GM21367 (cell line): ENCODE results near the gene SPATA24.
A peak's percentile ranks its signal among the peaks of the same experiment; 100 is the strongest.
"Not testable (repeated sequence)": the region's sequence is repeated elsewhere in the genome, so short reads cannot be mapped to it uniquely, and the experiment has no call there.

ENCODE experiments used
- ATAC-seq: cut with Tn5 transposase; IDR thresholded peaks from one replicate; pipeline ENCODE4 v1.9.1; 2021; ENCODE audit not compliant: unreplicated experiment

SPATA24 gene, protein sequence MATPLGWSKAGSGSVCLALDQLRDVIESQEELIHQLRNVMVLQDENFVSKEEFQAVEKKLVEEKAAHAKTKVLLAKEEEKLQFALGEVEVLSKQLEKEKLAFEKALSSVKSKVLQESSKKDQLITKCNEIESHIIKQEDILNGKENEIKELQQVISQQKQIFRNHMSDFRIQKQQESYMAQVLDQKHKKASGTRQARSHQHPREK

DNA sequence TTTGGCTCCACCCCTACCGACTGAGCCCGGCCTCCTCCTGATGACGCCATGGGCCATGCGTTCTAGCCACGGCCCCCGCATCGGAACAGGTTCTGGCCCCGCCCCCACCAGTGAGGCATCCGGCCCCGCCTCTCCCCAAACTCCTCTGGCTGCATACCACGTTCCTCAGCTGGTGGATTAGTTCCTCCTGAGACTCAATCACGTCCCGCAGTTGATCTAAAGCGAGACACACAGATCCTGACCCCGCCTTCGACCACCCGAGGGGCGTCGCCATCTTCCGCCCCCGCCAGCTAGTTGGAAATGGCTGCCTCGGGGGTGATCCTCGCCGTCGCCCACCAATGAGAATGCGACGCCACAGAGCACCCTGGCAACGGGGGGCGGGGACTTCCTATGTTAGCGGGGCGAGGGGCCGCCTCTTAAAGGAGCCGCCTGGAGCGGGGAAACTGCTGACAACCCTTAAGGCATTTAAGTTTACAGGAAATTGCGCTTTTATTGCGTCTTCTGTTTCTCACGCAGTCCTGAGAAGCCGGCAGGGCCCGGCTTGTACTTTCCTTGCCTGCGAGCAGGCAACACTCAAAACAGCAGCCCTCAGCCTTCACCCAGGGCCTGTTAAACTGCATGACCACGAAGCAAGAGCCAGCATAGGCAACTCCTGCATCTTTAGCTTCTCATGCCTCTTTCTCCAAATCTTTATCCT is at the start of gene SPATA24:
Gene SPATA24 (minus strand): TSS at position 303 of the 697 bp plus-strand sequence. CDS start 29 bp downstream, at position 274.
- peak; percentile 71 for ATAC-seq

DNA sequence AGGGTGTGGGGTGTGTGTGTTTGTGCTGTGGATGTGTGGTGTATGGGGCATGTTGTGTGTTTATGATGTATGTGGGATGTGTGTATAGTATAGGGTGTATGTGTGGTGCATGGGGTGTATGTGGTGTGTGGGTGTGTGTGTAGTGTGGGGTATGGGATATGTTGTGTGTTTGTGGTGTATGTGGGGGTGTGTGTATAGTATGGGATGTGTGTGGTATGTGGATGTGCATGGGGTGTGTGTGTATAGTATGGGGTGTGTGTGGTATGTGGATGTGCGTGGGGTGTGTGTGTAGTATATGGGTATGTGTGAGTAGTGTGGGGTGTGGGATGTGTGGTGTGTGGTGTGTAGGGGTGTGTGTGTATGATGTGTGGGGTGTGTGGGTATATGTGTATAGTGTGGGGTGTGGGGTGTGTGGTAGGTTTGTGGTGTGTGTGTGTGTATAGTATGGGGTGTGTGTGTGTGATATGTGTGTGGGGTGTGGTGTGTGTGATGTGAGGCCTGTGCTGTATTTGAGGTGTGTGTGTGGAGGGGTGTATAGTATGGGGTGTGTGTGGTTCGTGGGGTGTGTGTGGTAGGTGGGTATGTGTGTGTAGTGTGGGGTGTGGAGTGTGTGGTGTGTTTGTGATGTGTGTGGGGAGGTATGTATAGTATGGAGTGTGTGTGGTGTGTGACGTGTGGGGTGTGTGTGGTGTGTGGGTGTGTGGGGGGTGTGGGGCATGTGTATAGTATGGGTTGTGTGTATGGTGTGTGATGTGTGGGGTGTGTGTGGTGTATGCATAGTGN is 48.2 kb upstream of the SPATA24 start:
- ATAC-seq, result no peak

DNA sequence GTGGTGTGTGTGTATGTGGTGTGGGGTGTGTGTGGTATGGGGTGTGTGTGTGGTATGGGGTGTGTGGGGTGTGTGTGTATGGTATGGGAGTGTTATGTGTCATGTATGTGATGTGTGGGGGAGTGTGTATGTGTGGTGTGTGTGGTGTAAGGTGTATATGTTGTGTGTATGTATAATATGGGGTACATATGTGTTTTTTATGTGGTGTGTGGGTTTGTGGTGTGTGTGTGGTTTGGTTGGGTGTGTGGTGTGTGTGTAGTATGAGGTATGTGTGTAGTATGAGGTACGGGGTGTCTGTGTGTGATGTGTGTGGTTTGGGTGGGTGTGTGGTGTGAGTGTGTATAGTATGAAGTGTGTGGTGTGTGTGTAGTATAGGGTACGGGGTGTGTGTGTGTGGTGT is 47.3 kb upstream of the SPATA24 start:
- ATAC-seq, result no peak

DNA sequence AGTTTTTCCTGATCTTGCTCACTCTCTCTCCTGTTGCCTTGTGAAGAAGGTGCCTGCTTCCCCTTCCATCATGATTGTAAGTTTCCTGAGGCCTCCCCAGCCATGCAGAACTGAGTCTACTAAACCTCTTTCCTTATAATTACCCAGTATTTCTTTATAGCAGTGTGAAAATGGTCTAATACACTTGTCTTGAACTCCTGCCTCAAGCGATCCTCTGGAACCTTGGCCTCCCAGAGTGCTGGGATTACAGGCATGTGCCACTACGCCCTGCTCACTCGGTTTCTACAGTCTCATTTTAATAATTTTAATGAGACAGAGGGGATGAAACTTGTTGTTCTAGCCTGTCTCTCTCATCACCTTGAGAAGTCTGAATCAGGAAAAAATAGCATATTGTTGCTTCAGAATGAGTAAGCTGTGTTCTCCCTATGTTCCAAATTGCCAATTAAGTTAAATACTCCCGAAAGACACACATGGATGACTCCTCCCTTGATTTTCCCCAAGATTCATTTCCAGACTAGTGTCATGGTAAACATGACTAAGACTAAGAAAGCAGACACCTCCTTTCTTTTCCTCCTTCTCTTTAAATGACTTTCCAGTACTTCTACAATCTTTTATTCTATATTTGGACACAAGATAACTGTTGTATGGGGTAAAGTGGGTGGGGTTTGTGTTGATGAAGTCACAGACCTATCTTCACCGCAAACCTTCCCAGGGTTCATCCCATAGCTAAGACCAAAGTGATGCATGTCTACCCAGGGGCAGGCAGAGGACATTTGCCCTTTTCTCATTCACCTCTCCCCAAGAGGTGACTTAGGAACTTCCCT is 43.3 kb upstream of the SPATA24 start:
- ATAC-seq, result no peak

DNA sequence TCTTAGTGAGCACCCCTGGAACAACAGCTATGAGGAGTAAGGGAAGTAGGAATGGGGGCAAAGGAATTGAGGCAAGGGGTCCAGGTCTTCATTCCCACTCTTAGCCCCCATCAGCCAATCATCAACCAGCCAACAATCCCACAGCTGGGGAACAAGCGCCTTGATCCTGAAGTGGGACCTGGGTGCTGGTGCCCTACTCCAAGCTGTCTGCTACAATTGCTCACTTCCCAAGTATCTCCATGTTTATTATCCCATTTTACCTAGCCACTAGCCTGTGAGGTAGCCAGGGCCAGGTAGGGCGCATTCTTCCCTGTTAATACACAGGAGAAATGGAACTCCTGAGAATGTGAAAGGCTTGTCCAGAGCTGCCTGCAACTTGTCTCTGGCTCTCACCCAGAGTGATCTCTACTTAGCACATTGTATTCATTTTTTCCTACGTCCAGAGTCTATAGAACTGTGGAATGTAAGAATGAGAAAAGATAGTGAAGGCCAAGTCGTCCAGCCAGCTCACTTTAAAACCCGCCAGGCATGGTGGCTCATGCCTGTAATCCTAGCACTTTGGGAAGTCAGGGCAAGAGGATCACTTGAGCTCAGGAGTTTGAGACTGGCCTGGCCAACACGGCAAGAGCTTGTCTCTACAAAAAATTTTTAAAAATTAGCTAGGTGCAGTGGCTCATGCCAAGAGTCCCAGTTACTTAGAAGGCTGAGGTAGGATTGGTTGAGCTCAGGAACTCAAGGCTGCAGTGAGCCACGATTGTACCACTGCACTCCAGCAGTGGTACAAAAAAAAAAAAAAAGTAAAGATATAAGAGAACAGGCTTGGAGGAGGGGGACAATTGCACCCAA is 41.7 kb upstream of the SPATA24 start:
- no peak for ATAC-seq

DNA sequence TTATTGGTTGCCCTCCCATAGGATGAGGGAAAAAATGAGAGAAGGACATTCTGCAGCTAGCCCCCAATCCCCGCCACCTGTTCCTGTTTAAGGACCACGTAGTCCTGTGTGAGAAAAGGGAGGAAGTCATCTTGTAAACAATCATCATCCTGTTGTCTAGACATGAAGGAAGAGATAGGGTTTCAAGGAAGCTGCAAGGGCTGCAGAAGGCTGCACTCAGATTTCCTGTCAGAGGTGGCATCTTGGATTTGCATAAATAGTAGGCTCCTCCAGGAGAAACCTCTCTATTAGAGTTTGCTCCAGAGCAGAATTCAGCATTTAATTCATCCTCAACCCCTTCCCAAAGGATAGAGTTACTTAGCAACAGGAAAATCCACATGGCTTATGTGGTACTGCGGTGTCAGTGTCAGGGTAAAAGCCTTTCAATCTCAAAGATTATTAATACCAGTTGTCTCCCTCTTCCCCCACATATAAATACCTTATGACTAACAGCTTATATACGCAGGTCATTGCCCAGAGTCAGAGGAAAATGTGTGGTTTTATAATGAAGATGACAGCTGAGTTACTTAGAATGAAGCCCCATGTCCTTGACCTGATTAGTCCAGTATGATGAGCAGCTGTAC is 40.1 kb upstream of the SPATA24 start:
- no peak for ATAC-seq

DNA sequence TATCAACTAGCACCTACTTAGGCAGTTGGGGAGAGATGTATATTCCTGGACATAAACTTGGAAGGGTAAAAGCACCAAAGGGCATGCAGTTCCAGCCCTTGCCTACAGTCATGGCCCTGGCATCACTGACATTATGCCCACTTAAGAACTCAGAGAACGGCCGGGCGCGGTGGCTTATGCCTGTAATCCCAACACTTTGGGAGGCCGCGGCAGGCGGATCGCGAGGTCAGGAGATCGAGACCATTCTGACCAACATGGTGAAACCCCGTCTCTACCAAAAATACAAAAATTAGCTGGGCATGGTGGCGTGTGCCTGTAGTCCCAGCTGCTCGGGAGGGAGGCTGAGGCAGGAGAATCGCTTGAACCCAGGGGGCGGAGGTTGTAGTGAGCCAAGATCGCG is 36.5 kb upstream of the SPATA24 start:
- not testable (repeated sequence) for ATAC-seq

DNA sequence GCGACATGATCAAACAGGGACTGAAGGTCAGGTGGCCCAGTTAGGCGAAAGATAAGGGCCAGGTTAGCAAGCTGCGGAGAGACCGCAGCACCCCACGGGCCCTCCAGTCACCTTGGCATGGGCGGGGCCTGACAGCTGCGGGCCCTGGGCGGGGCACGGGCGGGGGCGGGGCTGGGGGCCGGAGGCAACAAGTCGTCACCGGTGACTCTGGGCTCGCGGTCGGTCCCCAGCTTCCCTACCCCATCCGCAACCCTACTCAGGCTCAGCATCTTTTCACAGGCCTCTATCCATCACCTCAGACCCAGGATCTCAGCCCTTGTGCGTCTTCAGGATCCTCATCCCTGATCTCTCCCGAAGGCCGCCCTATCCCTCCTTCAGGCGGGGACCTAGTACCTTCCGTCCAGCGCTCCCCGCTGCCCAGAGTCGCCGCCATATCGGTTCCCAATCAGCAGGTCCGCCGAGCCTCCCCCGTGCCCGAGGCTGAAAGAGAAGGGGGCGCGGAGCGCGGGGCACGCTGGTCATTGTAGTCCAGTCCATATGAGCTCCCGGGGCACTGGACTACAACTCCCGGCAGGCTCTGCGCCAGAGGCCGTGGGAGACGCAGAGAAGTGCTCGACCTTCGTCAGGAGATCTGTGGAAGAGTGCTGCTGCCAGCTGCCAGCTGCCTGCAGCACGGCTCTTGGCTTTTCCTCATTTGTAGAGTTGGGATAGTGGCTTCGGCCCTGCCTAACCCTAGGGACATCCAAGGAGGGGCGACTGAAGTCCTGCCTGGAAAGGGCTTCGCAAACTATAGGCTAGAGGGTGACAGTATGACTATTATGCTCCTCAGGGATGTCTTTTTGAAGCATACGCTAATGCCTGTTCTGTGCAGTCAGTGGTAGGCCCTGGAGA is 35.4 kb upstream of the SPATA24 start, which contains the start of gene DNAJC18:
Gene DNAJC18 (minus strand): TSS at position 513 of the 891 bp plus-strand sequence. CDS start 80 bp downstream, at position 433.
- peak; percentile 82 for ATAC-seq

DNA sequence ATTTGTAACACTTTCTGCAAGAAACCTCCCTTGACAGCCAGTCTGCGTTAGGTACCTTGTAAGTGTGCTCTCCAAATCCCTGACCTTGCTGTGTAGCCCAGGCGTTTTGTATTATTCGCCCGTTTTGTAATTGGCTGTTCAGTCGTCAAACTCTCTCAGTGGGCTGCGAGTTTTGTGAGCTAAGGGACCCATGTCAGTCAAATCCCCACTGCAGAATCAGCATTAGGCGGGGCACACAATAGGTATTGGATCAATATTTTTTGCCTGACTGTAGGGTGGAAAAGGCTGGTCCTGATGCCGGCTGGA is 34.8 kb upstream of the SPATA24 start:
- no peak for ATAC-seq

DNA sequence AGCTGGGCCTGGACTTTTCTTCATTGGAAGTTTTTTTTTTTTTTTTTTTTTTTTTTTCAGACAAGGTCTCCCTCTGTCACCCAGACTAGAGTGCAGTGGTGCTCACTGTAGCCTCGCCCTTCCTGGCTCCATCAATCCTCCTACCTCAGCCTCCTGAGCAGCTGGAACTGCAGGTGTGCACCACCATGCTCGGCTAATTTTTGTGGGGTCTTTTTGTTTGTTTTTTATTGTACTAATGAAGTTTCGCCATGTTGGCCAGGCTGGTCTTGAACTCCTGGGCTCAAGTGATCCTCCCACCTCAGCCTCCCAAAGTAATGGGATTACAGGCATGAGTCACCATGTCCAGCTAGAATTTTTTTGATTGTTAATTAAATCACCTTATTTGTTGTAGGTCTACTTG is 31.8 kb upstream of the SPATA24 start:
- no peak for ATAC-seq

DNA sequence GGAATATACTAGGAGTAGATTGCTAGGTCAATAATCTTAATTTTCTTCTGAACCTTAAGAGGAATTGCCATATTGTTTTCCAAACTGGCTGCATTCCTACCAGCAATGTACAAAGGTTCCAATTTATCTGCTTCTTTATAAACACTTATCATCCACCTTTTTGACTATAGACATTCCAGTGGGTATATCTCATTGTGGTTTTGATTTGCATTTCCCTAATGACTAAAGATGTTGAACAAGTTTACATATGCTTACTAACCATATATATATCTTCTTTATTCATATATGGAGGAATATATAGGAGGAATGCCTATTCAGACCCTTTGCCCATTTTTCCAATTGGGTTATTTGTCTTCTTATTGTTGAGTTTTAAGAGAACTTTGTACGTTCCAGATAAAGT is 27.8 kb upstream of the SPATA24 start:
- ATAC-seq, result no peak

DNA sequence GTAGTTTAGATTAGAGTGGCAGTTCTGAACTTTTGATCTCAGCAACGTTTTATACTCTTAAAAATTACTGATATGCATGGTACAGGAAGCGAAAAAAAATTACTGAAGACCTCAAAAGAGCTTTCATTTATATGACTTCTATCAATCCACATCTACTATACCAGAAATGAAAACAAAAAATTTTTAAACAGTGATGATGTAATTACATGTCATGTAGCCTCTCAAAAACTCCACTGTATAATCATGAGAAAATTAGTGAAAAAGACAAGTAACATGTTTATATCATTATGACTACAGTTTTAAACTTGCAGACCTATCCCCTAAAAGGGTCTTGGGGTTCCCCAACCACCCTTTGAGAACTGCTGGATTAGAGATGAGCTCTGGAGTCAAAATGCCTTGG is 26.1 kb upstream of the SPATA24 start:
- no peak for ATAC-seq

DNA sequence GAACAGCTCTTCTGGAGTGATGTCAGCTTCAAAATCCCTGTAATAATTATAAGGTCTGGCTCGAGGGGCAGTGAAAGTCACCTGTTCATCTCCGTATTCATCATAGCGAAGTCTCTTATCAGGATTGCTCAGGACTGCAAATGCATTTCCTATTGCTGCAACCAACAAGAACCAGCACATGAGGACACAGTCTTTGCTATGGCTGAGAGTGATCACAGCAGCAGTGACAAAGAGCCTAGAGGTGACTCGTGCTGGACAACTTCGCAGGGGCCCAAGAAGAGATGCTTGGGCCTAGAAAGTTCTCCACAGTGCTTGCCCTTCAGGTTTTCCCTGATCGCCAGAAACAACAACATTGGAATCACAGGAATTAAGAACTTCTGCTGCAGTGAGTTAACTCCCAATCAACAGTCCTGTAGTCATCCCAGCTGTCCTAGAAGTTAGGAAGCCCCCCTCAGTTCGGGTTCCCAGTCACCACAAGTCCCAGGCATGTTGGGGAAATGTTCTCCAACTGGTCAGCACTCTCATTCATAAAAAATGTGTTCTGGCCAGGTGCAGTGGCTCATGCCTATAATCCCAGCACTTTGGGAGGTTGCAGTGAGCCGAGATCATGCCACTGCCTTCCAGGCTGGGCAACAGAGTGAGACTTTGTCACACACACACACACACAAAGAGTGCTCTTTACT is 22.5 kb upstream of the SPATA24 start:
- no peak for ATAC-seq

DNA sequence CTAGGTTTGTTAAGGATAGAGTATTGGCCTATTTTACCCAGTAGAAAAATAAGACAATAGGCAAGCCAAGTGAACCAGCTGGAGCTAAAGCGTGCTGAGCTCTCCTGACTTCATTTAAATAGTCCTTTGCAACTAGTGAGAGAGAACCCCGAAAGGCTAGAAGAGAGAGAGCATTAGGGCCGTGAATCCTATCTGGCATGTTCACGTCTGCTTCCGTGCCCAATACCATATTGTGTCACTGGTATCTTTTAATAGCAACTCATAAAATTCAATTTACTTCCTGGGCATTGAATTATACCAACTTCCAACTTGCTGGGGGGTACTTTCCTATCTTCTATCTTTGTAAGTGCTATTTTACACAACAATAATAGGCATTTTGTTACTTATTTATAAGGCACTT is 21.6 kb upstream of the SPATA24 start:
- no peak for ATAC-seq

DNA sequence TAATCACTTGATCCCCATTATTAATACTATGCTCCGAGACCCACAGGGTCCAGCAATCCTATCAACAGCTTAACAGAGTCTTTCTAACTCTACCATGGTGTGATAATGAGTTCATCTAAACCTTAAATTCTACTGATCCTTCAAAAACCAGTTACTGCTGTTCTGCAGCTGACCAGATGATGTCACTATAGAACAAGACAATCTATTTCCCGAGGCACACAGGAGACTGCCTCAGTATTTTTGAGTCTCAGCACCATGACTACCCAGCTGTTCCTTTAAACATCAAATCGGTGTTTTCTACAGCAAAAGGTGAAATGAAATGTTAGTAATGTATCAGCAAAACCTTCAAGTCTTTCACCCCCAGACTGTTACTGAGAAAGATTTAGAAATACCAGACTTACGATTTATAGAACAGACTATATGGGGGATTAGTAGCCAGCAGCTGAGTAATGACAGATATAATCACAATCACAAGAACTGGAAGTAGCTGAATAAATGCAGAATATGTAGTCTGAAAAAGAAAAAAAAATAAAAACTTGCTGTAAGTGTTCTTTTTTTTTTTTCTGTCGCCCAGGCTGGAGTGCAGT is 18.5 kb upstream of the SPATA24 start:
- ATAC-seq, result no peak

DNA sequence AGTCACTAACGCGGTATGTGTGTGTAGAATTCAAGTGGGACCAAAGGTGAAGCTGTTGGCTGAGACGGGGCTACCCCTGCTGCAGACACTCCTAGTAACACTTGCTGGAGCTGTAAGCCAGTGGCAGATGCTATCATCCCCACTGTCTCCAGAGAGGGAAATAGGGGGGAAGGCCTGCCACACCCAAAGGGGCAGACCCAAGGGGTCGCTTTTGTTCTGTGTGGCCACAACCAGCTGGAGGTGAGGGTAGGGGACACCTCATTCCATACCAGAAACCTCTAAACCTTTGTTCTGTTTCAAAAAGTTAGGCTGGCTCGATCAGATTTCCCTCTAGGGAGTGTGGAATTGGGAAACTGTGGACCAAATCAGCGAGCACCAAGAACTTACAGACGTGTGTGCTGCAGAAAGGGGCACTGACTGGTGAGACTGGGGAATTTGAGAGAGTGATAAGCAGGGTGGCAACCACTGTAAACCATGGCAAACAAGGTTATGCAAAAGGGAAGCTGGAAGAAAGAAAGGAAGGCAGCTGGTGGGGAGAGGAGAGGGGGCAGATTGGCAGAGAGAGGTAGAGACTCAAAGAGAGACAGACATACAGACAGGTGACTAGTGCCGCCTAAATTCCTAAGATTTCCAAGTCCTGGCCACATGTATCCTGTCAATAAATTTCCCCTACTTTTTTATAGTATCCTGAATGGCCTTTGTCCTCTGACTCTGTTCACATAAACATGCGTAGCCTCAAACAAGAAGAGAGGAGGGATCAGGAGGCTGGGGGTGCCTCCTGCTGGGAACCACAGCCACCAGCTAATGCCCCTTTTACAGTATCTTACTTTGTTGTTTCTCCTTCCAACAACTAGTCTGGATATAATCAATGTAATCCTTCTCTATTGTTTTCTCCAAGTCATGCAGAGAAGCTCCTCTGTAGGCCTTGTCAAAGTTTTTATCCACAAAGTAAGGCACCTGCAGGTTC is 15.6 kb upstream of the SPATA24 start:
- ATAC-seq, result no peak

DNA sequence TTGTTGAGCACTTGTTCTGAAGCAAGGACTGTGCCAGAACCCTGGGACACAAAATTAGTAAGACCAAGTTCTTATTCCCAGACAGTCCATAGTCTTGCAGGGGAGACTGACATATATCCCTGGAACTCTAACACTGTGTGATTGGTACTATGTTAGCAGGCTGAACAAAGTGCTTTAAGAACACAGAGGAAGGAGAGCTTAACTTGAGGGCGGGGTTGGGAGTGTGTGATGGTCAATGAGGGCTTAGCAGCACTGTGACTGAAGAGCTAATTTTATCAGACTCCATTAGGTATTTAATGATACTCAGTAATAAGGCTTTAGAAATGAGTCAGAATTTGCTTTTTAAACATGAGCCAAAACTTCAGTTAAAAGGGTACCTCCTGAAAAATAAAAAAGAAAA is 14.9 kb upstream of the SPATA24 start:
- ATAC-seq, result no peak
